Measurements from ENCODE around the gene C18orf63.

C18orf63 gene

DNA sequence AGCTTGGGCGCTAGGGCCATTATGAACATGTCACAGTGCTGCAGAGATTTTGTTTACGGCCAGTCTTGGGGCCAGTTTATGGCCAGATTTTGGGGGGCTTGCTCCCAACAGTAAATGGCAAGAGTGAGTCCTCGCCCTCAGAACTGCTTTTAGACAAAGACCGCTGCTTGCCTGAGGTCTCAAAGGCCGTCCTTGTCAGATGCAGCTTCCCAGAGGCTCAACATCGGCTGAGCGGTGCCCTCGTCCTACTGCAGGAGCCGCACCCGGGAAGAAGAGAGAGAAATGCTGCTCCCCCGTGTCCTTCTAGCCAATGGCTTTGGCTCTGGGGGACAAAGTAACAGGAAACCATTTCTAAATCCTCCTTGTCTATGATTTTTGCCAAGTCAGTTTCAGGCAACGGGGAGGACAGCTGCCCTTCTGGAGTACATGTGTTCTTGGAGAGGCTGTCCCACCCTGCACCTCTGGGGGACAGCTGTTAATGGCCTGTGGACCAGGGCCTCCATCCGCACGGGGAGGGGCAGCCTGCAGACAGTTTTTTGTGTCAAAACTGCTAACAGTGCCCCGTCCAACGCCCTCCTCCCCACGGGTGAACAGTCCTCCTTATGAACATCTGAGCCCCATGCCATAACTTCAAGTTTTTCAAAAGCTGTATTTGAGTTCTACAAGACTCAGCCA is 66.1 kb downstream of the C18orf63 start:
- DNase-seq = no peak

DNA sequence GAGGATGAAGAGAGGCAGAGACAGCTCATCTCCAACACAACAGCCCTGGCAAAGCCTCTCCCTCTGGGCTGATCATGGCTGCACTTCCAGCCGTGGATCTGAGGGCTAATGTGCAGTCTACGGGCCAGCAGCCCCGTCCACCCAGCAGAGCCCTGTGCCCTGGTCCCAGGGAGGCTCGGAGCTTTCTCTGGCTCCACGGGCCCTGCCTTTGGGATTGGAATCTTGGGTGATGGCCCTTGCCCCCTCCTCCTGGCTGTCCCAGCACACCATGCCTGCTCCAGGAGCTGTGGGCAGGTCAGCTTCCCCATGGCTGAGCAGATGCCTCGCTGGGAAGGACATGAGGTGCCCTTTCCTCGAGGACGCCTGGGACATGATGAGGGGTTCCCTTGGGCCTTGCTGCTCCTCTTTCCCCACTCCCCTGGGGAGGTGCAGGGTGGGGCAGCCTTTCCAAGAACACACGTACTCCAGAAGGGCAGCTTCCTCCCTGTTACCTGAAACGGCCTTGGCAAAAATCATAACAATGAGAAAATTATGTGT is 66.9 kb downstream of the C18orf63 start:
- no peak for DNase-seq

GRCh38 chr18:74387383-74387782 is 71.7 kb downstream of the C18orf63 start:
- DNase-seq = no peak

DNA sequence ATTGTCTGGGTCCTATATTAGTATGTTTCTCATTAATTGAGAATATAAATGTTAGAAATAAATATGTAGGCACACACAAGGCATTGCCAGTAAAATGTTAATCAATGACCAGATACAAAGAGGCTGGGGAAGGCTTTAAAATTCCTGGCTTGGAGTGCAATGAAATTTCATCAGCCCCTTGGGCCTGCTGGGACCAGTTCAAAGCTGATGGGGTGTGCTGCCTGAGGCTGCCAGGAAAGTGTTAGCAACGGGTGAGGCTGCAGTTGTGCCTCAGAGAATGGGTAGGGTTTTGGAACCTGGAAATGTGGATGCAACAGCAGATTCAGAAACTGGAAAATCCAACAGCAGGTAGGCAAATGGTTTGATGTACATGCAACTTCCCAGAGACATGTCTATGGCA is 72.6 kb downstream of the C18orf63 start:
- DNase-seq = no peak

- no peak for DNase-seq
Observed at GRCh38 chr18:74389171-74389927, 73.7 kb downstream of the C18orf63 start.

DNA sequence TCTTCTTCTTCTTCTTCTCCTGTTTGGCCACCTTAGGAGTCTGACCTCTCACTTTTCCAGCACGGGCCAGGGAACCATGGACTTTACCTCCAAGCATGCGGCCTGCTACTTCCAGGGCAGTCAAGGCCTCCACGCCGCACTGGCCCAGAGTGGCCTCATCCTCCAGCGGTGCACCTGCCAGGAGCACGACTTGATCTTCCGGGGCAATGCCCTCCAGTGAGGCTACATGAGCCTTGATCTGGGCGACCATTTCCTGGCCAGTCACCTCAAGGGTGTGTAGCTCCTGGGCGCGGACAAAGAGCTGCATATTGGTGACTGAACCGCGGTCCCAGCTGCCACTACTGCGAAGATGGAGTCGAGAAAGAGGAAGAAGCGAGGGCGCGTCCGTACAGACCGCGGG is 74.4 kb downstream of the C18orf63 start:
- DNase-seq = no peak

DNA sequence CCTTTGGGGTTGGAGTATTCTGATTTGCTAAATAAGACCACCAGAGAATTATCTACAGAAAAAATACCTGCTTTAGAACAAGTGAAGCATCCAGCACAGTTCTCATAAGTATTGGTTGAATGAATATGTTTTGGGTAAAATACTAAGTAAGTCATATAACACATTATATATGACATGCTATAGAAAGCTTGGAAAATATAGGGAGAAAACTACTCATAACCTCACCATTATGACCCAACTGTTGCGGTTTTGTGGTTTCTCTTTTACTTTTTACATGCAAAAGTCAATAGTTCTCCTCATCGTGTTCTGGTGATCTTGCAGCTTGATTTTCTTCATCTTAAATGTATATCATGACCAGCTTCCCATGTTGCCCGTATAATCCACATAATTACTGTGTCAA is 75.3 kb downstream of the C18orf63 start:
- DNase-seq = no peak

DNA sequence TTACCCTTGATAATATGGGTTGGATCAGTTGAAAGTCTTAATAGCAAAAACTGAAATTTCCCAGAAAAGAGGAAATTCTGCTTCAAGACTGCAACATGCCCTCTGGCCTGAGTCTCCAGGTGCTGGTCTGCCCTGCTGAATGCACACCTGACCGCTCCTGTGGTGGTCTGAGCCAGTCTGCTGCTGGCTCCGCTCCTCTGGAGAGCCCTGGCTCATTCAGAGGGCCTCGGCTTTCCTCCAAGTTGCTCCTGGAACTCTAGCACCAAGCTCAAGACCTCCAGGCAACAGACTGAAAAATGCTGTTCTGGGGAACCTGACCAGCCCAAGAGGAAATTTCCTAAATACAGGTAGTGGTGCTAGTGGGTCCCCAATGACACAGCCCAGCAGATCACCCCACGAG is 76.7 kb downstream of the C18orf63 start:
- DNase-seq = no peak

DNA sequence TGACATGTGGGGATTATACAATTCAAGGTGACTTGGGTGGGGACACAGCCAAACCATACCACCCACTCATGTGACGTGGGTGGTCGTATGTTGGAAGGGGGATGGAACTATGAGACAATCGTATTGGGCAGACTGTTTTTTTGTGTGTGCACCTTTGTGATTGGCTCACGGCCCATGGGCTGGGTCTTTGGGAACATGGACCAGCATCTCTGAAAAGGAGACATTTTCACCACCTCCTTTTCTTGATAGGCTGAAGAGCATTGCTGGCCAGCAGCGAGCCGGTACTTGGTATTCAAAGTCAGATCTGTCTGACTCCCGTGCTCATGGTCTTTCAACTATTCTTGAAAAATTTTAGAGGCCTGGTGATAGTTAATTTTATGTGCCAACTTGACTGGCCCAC is 79.4 kb downstream of the C18orf63 start:
- DNase-seq = no peak

- DNase-seq = no peak
Observed at GRCh38 chr18:74395648-74396154, 80.1 kb downstream of the C18orf63 start.

- no peak for DNase-seq
Observed at GRCh38 chr18:74396171-74397169, 80.8 kb downstream of the C18orf63 start.

GRCh38 chr18:74397572-74397971 is 81.9 kb downstream of the C18orf63 start:
- no peak for DNase-seq

- DNase-seq = no peak
Observed at GRCh38 chr18:74399091-74399887, 83.7 kb downstream of the C18orf63 start.

DNA sequence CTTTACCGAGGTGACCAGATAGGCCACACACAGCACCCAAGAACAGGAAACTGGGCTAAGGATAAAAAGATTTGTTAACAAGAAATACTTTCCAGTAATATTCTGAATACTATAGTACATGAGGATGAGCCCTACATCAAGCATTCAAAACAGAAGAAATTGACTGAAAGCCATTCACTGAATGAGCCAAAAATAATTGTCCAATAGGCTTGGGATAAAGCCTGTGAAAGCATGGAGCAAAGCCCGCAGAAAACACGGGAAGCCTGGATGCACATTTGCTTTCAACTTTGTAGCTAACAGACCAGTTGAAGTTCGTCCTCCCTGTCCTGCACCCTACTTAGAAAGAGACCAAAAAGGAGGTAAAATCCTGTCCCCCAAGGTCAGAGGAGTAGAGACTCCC is 85.2 kb downstream of the C18orf63 start:
- DNase-seq = no peak

- no peak for DNase-seq
Observed at GRCh38 chr18:74402806-74403433, 87.3 kb downstream of the C18orf63 start.

GRCh38 chr18:74407888-74408287 is 92.2 kb downstream of the C18orf63 start:
- DNase-seq = no peak
